OCI-LY3 (cell line): Measurements from ENCODE around the gene CYB561A3.

Experiments
- H2AFZ ChIP-seq: fragments of 200-600, 300-600 bp; shearing (Covaris generic); 2 replicates; pipeline ENCODE4 v1.6.0; 2014; ENCODE audit warnings: antibody characterized with exemption, low read depth, low read length
- H3K27ac ChIP-seq: fragments of 200-600, 300-600 bp; sonication (generic); 2 replicates; pipeline ENCODE4 v1.5.1; 2014; ENCODE audit warnings: mild to moderate bottlenecking, low read length, moderate library complexity, mixed read lengths
- H3K27me3 ChIP-seq: fragments of 200-600, 300-600 bp; sonication (generic); 2 replicates; pipeline ENCODE4 v1.6.1; 2014; ENCODE audit warnings: low read depth, low read length, mixed read lengths
- H3K36me3 ChIP-seq: fragments of 200-600, 300-600 bp; sonication (generic); replicated peaks from 2 replicates; pipeline ENCODE3; 2014; ENCODE audit warnings: low read depth, low read length, mixed read lengths
- H3K4me1 ChIP-seq: fragments of 300-600, 200-600 bp; sonication (generic); 2 replicates; pipeline ENCODE4 v1.6.1; 2014; ENCODE audit warnings: low read length, mixed read lengths
- H3K4me2 ChIP-seq: fragments of 200-600, 300-600 bp; sonication (generic); 2 replicates; pipeline ENCODE4 v1.6.1; 2014; ENCODE audit warnings: low read length, mixed read lengths
- H3K4me3 ChIP-seq: fragments of 300-600, 200-600 bp; sonication (generic); 2 replicates; pipeline ENCODE4 v1.5.1; 2014; ENCODE audit warnings: antibody characterized with exemption, mild to moderate bottlenecking, low read length, moderate library complexity
- H3K79me2 ChIP-seq: fragments of 300-600, 200-600 bp; shearing (Covaris generic); 2 replicates; pipeline ENCODE4 v1.6.1; 2014; ENCODE audit warnings: mild to moderate bottlenecking, low read length, mixed read lengths
- H3K9ac ChIP-seq: fragments of 300-600, 200-600 bp; shearing (Covaris generic); 2 replicates; pipeline ENCODE4 v1.6.0; 2014; ENCODE audit warnings: mild to moderate bottlenecking, low read length, moderate library complexity
- H3K9me3 ChIP-seq: fragments of 200-600, 300-600 bp; shearing (Covaris generic); 2 replicates; pipeline ENCODE4 v1.6.1; 2014; ENCODE audit warnings: low read length, mixed read lengths; ENCODE audit not compliant: insufficient read depth
- H4K20me1 ChIP-seq: fragments of 200-600, 300-600 bp; sonication (generic); 2 replicates; pipeline ENCODE4 v1.6.1; 2016; ENCODE audit warnings: low read length, mixed read lengths; ENCODE audit not compliant: insufficient read depth
- EZH2phosphoT487 ChIP-seq: fragments of 200-600 bp; shearing (Covaris generic); IDR thresholded peaks from 2 replicates; pipeline ENCODE4 v1.6.1; 2018; ENCODE audit warnings: antibody characterized with exemption, mixed run types, low read depth
- TF ChIP-seq, protein P1 (sequence below): fragments of 200-600, 300-600 bp; sonication (generic); IDR thresholded peaks from 2 replicates; pipeline ENCODE4 v1.5.1; 2014; ENCODE audit warnings: antibody characterized with exemption, low read length, low read depth

Gene CYB561A3

GRCh38 chr11:61303725-61304124 is 58.0 kb downstream of the CYB561A3 start:
- Histone ChIP-seq H3K9ac (no peak overlapping the region), H3K79me2 (no peaks in the 10 kb centered on the region), H3K27ac (no peak overlapping the region), H4K20me1 (no peaks in the 10 kb centered on the region), H2AFZ (no peak overlapping the region), H3K4me2 (no peak overlapping the region), H3K9me3 (no peaks in the 10 kb centered on the region), H3K27me3 (no peaks in the 10 kb centered on the region), H3K4me1 (no peaks in the 10 kb centered on the region), H3K4me3 (no peak overlapping the region), H3K36me3 (peaks cover 81% of the 10 kb centered on the region)
- no peak for TF ChIP-seq EZH2phosphoT487
- TF ChIP-seq, protein P1, sequence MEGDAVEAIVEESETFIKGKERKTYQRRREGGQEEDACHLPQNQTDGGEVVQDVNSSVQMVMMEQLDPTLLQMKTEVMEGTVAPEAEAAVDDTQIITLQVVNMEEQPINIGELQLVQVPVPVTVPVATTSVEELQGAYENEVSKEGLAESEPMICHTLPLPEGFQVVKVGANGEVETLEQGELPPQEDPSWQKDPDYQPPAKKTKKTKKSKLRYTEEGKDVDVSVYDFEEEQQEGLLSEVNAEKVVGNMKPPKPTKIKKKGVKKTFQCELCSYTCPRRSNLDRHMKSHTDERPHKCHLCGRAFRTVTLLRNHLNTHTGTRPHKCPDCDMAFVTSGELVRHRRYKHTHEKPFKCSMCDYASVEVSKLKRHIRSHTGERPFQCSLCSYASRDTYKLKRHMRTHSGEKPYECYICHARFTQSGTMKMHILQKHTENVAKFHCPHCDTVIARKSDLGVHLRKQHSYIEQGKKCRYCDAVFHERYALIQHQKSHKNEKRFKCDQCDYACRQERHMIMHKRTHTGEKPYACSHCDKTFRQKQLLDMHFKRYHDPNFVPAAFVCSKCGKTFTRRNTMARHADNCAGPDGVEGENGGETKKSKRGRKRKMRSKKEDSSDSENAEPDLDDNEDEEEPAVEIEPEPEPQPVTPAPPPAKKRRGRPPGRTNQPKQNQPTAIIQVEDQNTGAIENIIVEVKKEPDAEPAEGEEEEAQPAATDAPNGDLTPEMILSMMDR = no peak

DNA sequence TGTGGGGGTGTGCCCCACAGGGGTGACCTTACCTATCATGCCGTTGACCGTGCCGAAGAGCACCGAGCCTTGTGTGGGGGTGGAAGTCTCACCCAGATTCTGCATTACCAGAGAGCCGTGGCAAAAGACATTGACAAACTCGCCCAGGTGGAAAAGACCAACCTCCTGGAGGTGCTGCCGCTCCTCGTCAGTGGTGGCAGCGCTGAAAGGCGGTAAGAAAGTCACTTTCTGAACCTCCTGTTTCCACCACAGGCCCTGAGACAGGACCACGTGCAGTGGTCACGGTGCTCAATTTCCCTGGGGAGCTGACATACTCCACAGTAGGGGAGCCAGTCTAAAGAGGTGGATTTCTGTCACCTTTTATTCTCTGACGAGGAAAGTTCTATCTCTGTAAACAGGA is 59.1 kb downstream of the CYB561A3 start:
- no peaks in the 10 kb centered on the region for H4K20me1 ChIP-seq
- no peak overlapping the region for H3K4me3 ChIP-seq
- H3K79me2 ChIP-seq = no peaks in the 10 kb centered on the region
- no peak overlapping the region for H3K4me2 ChIP-seq
- no peak overlapping the region for H3K27ac ChIP-seq
- TF ChIP-seq, protein P1 = no peak
- no peak for TF ChIP-seq EZH2phosphoT487
- no peaks in the 10 kb centered on the region for H3K9me3 ChIP-seq
- no peaks in the 10 kb centered on the region for H3K27me3 ChIP-seq
- H2AFZ ChIP-seq = no peak overlapping the region
- H3K9ac ChIP-seq = no peak overlapping the region
- H3K36me3 ChIP-seq = peaks cover 76% of the 10 kb centered on the region
- peaks cover 2% of the 10 kb centered on the region; the same call in 1 of the 2 replicates for H3K4me1 ChIP-seq
